ENCODE measurements around the gene RPS6KA5. TPM values are rescaled to one million over a fixed set of nuclear protein-coding genes. Genes with fewer than 3 reads are reported as not detected.

RPS6KA5 gene
- polyA plus RNA-seq, 2 of the 4 experiments (the other 2 are of a cell fraction): 2.2 to 4.1 TPM

- WGBS (ENCODE audit: missing lambda C conversion rate): 90% methylated on average over 3 of the region's 3 CpGs
- Histone ChIP-seq H3K4me3 (no peak overlapping the region), H3K4me2 (peak overlapping the region; percentile 34; the same call in 2 of the 3 replicates), H3K27ac (no peak overlapping the region), H3K9me3 (no peaks in the 10 kb centered on the region), H3K4me1 (peaks cover 17% of the 10 kb centered on the region; the same call in 2 of the 3 replicates)
- POLR2A ChIA-PET: no interaction called here
- ATAC-seq (no peak), FAIRE-seq (no peak), DNase-seq (ENCODE audit: low read depth in 1 of 2, low spot score in 1 of 2) (no peak)
- CTCF ChIA-PET: no interaction called here
- TF ChIP-seq ATOH8 (CRISPR knock-in tag; IDR thresholded peaks at IDR 0.05; ENCODE audit: low read depth): no peak
- no peak for TF ChIP-seq RNF2 (IDR thresholded peaks at IDR 0.05; ENCODE audit: borderline replicate concordance, low read depth)
- no peak for TF ChIP-seq KDM1A (IDR thresholded peaks at IDR 0.05; ENCODE audit: low read depth)
- no peak for TF ChIP-seq MAZ (IDR thresholded peaks at IDR 0.05; ENCODE audit: borderline replicate concordance, low read depth, low read length)
- no peak for TF ChIP-seq E2F6 (IDR thresholded peaks at IDR 0.05; ENCODE audit: borderline replicate concordance, low read depth)
- TF ChIP-seq PHF8 (IDR thresholded peaks at IDR 0.05; ENCODE audit: borderline replicate concordance, low read depth): no peak
- no peak for TF ChIP-seq GATA3 (IDR thresholded peaks at IDR 0.05; ENCODE audit: borderline replicate concordance)
- TF ChIP-seq CHD4 (IDR thresholded peaks at IDR 0.05; ENCODE audit: borderline replicate concordance): no peak
- no peak for TF ChIP-seq ESRRA (IDR thresholded peaks at IDR 0.05; ENCODE audit: borderline replicate concordance, low read length)
- no peak for TF ChIP-seq NPAS2 (CRISPR knock-in tag; IDR thresholded peaks at IDR 0.05; ENCODE audit: borderline replicate concordance)
- TF ChIP-seq RAD21 (conservative IDR thresholded peaks at IDR 0.05 in 1 of 2, IDR thresholded peaks at IDR 0.05 in 1 of 2): no peak
- TF ChIP-seq RARB (CRISPR knock-in tag; IDR thresholded peaks at IDR 0.05): no peak
- no peak for TF ChIP-seq BCL3 (IDR thresholded peaks at IDR 0.05)
Measured at GRCh38 chr14:91009501-91010152, 50.8 kb downstream of the RPS6KA5 start.

GRCh38 chr14:91008759-91009409 is 51.6 kb downstream of the RPS6KA5 start:
- peaks cover 17% of the 10 kb centered on the region; the same call in 2 of the 3 replicates for H3K4me1 ChIP-seq
- CTCF ChIA-PET: interaction anchor here (0.6 kb wide), 1 partner anchor 128 kb away, joined by 3 read pairs; no protein-coding TSS in a partner anchor
- 78% methylated on average over 2 of the region's 2 CpGs for WGBS (ENCODE audit: missing lambda C conversion rate)
- no peak overlapping the region for H3K4me3 ChIP-seq
- H3K4me2 ChIP-seq: peak overlapping the region; percentile 34
- peak in 1 of 2 experiments; percentile 12 for DNase-seq (ENCODE audit: low read depth in 1 of 2, low spot score in 1 of 2)
- TF ChIP-seq ZFP36 (IDR thresholded peaks at IDR 0.05; ENCODE audit: borderline replicate concordance, partially characterized antibody) (no peak), POLR2AphosphoS2 (conservative IDR thresholded peaks at IDR 0.05; ENCODE audit: low read length) (no peak), SMC3 (IDR thresholded peaks at IDR 0.05) (no peak), ZSCAN20 (CRISPR knock-in tag; IDR thresholded peaks at IDR 0.05) (no peak), HOXB13 (CRISPR knock-in tag; IDR thresholded peaks at IDR 0.05; ENCODE audit: low read depth) (no peak), HEYL (CRISPR knock-in tag; IDR thresholded peaks at IDR 0.05) (no peak), HOXA7 (CRISPR knock-in tag; IDR thresholded peaks at IDR 0.05) (no peak), CBX8 (IDR thresholded peaks at IDR 0.05) (no peak), NPAS2 (CRISPR knock-in tag; IDR thresholded peaks at IDR 0.05; ENCODE audit: borderline replicate concordance) (no peak), MAFK (IDR thresholded peaks at IDR 0.05; ENCODE audit: partially characterized antibody) (no peak), RARB (CRISPR knock-in tag; IDR thresholded peaks at IDR 0.05) (no peak)
- H3K27ac ChIP-seq: no peak overlapping the region
- no peak for FAIRE-seq
- H3K9me3 ChIP-seq: no peaks in the 10 kb centered on the region
- ATAC-seq: no peak
- POLR2A ChIA-PET: no interaction called here
